Activated T-cell treated with anti-CD3 and anti-CD28 coated beads for 1 hour (primary cell): ENCODE data around the gene SAMD14.

Source experiments
- DNase-seq: peaks from one replicate; pipeline ENCODE4 v3.0.0-alpha.2; 2020; ENCODE audit warnings: low read depth

SAMD14 gene

GRCh38 chr17:50129728-50130558 is at the start of gene SAMD14:
Gene SAMD14, minus strand, starts transcription at chr17:50130160. Its CDS starts 5,201 bp downstream, at chr17:50124959.
- DNase-seq, result peak; percentile 31

GRCh38 chr17:50177983-50178834 is 48.2 kb upstream of the SAMD14 start:
- DNase-seq, result peak; percentile 20

DNA sequence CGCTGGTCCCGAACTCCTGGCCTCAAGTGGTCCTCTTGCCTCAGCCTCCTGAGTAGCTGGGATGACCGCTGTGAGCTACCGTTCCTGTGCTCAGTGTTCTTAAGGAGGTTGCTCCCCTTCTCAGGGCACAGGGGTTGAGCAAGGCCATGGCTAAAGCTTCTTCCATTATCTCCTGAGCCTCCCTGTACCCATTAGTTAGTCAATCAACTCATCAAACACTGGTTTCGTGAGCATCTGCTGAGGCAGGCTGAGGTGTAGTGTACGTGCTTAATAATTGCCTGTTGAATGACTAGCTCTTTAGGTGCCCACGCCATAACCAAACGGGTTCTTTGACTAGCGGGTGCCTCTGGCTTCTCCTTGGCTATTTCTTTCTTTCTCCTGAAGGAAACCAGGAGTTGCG is 47.5 kb upstream of the SAMD14 start:
- no peak for DNase-seq

DNA sequence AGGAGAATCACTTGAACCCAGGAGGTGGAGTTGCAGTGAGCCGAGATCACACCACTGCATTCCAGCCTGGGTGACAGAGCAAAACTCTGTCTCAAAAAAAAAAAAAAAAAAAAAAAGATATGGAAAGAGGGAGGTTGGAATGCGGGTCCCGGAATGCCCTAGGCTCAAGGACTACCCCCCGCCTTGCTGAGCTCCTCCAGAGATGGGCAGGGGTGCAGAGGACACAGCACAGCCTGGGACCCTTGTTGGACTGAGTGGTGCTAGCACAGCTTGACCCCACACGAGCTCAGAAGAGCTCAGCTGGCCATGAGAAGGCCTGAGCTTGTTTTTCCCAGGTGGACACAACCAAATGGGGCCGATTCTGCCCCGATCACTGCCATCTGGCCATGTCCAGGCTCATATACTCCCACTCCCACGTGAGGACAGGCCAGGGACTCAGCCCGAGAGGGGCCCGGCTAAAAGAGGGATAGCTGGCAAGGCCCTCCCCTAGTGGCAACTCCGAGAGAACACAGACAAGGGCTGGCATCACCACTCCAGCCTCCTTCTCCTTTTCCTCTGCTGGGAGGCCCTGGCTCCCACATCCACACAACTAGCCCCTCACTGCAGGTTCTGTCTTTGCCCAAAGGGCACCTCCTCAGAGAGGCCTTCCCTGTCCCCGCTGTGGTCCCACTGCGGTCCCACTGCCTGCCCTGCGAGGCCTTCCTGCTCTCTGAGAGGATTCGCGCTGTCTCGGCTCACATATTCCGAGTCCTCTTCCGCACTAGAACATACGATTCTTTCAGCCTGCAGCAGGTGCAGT is 46.8 kb upstream of the SAMD14 start:
- DNase-seq, result no peak

DNA sequence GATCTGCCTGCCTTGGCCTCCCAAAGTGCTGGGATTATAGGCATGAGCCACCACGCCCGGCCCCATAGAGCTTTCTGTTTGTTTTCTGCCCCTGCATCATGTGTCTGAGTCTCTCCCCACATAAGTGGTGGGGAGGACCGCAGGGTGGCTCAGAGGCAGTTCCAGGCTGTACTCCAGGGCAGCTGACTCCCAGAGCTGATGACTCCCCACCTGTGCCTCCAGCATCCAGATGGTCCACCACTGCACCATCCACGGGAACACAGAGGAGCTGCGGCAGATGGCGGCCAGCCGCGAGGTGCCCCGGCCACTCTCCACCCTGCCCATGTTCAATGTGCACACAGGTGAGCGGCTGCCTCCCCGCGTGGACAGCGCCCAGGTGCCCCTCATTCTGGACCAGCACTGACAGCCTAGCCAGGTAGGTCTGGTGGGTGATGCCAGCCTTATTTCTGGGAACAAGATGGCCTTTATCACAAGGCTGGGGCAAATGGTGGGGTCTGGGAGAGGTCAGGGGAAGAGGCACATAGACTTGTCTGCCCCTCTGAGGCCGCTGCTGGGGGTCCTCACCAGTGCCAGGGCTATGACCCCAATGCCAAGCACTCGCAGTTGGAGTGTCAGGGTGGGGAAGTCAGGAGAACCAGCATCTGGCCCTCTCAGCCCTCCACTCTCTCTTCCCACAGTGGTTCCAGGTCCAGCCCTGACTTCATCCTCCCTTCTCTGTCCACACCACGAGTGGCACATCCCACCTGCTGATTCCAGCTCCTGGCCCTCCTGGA is 45.3 kb upstream of the SAMD14 start:
- no peak for DNase-seq

DNA sequence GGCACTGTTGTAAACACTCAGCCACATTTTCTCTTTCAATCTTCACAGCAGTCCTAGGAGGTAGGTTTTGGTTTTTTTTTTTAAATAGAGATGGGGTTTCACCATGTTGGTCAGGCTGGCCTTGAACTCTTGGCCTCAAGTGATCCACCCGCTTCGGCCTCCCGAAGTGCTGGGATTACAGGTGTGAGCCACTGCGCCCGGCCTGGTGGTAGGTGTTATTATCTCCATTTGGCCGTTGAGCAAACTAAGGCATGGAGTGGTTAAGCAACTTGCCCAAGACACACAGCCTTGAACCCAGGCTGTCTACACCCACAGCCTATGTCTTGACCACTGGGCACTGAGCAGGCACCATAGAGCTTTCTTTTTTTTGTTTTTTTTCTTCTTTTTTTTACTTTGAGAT is 44.5 kb upstream of the SAMD14 start:
- no peak for DNase-seq

- no peak for DNase-seq
Measured at GRCh38 chr17:50173335-50173941, 43.5 kb upstream of the SAMD14 start.

GRCh38 chr17:50172936-50173334 is 43.0 kb upstream of the SAMD14 start:
- DNase-seq, result no peak

GRCh38 chr17:50172130-50172529 is 42.2 kb upstream of the SAMD14 start:
- no peak for DNase-seq

GRCh38 chr17:50171371-50172071 is 41.6 kb upstream of the SAMD14 start:
- DNase-seq, result no peak

DNA sequence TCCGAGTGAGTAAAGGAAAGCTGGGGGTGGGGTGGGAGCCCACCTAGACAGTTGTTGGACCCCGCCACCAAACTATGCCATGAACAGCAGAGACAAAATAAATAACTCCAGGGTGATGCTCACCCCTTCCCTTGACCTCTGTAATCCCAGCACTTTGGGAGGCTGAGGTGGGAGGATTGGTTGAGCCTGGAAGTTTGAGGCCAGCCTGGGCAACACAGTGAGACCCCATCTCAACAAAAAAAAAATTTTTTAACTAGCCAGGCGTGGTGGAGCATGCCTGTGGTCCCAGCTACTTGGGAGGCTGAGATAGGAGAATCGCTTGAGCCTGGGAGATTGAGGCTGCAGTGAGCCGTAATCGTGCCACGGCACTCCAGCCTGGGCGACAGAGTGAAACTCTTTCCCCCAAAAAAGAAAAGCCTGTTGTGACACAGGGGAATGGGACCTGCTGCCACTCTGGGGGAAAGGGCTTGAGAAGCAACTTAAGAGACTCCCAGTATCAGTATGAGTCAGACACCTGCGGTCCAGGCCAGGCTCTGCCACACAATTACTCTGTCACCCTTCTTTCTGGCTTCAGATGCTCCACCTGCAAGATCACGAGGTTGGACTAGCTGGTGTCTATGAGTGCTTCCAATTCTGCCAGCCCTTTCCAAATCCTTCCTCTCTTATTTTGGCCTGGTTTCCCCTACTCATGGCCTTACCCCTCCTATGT is 40.9 kb upstream of the SAMD14 start:
- DNase-seq, result no peak

DNA sequence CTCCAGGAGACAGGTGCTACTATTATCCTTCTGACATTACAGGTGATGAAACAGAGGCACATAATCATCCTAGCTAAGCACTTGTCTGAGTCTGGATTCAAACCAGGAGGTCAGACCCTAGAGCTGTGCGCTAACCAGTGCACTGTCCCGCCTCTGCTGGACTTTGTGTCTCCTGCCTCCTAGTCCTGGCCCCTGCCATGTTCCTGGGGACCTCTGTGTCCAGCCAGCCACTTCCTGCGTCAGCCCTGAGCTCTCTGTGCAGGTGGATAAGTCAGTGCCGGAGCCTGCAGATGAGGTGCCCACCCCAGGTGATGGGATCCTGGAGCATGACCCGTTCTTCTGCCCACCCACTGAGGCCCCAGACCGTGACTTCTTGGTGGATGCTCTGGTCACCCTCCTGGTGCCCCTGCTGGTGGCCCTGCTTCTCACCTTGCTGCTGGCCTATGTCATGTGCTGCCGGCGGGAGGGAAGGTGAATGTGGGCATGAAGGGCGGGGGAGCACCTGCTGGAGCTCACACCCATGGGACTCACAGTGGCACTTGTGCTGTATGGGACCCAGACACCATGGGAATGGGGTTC is 40.0 kb upstream of the SAMD14 start:
- DNase-seq, result no peak

- peak; percentile 36 for DNase-seq
Measured at GRCh38 chr17:50169121-50169764, 39.3 kb upstream of the SAMD14 start.

GRCh38 chr17:50168319-50168718 is 38.4 kb upstream of the SAMD14 start:
- no peak for DNase-seq

DNA sequence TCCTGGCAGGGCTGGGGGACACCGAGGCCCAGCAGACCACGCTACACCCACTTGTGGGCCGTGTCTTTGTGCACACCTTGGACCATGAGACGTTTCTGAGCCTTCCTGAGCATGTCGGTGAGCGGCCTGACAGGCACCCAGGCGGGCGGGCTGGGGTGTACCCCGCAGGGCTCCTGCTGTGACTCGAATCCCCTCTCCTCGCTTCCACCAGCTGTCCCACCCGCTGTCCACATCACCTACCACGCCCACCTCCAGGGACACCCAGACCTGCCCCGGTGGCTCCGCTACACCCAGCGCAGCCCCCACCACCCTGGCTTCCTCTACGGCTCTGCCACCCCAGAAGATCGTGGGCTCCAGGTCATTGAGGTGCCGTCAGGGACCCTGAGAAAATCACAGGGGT is 37.4 kb upstream of the SAMD14 start:
- DNase-seq, result no peak

DNA sequence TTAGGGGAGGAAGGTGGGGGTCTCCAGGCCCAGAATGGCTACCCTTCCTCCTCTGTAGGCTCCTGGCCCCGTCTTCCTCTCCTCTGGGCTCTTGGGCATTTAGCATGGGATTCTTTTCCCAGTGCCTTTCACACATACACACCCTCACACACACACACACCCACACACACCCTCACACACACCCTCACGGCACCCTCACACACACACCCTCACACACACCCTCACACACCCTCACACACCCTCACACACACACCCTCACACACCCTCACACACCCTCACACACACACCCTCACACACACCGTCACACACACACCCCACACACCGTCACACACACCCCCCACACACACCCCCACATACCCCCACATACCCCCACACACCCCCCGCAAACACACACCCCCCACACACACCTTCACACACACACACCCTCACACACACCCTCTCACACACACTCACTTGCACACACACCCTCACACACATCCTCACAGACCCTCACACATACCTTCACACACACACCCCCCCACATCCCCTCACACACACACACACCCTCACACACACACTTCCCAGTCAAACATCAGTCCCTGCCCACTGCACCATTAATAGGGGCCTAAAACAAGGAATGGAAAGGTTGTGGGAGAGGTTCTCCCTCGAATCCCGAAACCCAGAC is 36.7 kb upstream of the SAMD14 start:
- DNase-seq, result no peak

GRCh38 chr17:50165867-50166517 is 36.0 kb upstream of the SAMD14 start, which contains the start of gene SGCA:
Gene SGCA, plus strand, starts transcription at chr17:50166005. Its CDS starts 36 bp downstream, at chr17:50166041.
- DNase-seq, result no peak

DNA sequence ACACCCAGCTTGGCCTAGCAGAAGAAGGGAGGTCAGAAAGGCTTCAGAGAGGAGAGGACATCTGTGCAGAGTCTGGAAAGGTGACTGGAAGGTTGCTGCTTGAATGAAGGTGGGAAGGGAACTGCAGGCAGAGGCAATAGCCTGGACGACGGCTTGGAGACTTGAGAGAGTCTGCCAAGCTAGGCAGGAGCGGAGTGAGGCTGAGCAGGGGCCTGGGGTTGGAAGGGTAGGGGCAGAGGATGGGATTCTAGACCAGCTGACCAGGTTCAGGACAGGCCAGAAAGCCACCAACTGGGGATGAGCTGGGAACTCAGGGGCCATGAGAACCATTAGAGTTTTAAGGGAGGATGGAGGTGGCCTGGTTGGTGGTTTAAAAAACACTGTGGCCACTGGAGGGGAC is 35.5 kb upstream of the SAMD14 start:
- DNase-seq, result no peak
